ENCODE results near the gene NEB.
A peak's percentile ranks its signal among the peaks of the same experiment; 100 is the strongest.

Gene NEB

DNA sequence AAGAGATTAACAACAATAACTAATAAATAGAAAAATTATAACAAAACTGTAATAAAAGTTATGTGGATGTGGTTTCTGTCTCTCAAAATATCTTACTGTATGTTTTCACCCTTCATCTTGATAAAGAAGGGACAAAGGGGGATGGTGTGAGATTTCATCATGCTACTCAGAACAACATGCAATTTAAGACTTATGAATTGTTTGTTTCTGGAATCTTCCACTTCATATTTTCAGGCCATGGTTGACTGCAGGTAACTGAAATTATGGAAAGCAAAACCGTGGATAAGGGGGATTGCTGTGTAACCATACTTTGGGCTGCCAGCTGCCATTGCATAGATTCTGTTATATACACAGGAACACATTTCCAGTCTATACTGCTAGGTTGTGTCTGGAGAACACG lies 45.6 kb downstream of the NEB start:
- H3K4me1 Mint-ChIP-seq (ENCODE audit: low read depth), result no peaks in the 10 kb centered on the region
- H3K9me3 Mint-ChIP-seq, result no peaks in the 10 kb centered on the region
- no peak overlapping the region for H3K27ac Mint-ChIP-seq

GRCh38 chr2:151682459-151683003 lies 51.7 kb downstream of the NEB start:
- no peaks in the 10 kb centered on the region for H3K27me3 Mint-ChIP-seq

More for the DNA sequence above, 45.6 kb downstream of the NEB start:
- H3K4me3 Mint-ChIP-seq, result no peak overlapping the region
- no peaks in the 10 kb centered on the region for H3K27me3 Mint-ChIP-seq
- H3K36me3 Mint-ChIP-seq (ENCODE audit: low read depth), result peaks cover 2% of the 10 kb centered on the region

GRCh38 chr2:151681051-151681450 lies 53.2 kb downstream of the NEB start:
- H3K4me1 Mint-ChIP-seq (ENCODE audit: low read depth), result no peaks in the 10 kb centered on the region
- H3K27ac Mint-ChIP-seq, result no peak overlapping the region
- H3K27me3 Mint-ChIP-seq, result no peaks in the 10 kb centered on the region
- H3K9me3 Mint-ChIP-seq, result no peaks in the 10 kb centered on the region
- no peak overlapping the region for H3K4me3 Mint-ChIP-seq
- peaks cover 3% of the 10 kb centered on the region for H3K36me3 Mint-ChIP-seq (ENCODE audit: low read depth)

More at GRCh38 chr2:151682459-151683003, 51.7 kb downstream of the NEB start:
- H3K9me3 Mint-ChIP-seq, result no peaks in the 10 kb centered on the region
- H3K27ac Mint-ChIP-seq, result no peak overlapping the region
- peaks cover 3% of the 10 kb centered on the region for H3K36me3 Mint-ChIP-seq (ENCODE audit: low read depth)
- H3K4me3 Mint-ChIP-seq, result no peak overlapping the region
- no peaks in the 10 kb centered on the region for H3K4me1 Mint-ChIP-seq (ENCODE audit: low read depth)

GRCh38 chr2:151679994-151680393 lies 54.3 kb downstream of the NEB start:
- H3K36me3 Mint-ChIP-seq (ENCODE audit: low read depth), result peaks cover 3% of the 10 kb centered on the region

GRCh38 chr2:151678849-151679248 lies 55.4 kb downstream of the NEB start:
- no peak overlapping the region for H3K4me3 Mint-ChIP-seq
- no peak overlapping the region for H3K27ac Mint-ChIP-seq
- no peaks in the 10 kb centered on the region for H3K27me3 Mint-ChIP-seq
- peaks cover 2% of the 10 kb centered on the region for H3K36me3 Mint-ChIP-seq (ENCODE audit: low read depth)
- no peaks in the 10 kb centered on the region for H3K4me1 Mint-ChIP-seq (ENCODE audit: low read depth)
- no peaks in the 10 kb centered on the region for H3K9me3 Mint-ChIP-seq

More at GRCh38 chr2:151679994-151680393, 54.3 kb downstream of the NEB start:
- H3K4me3 Mint-ChIP-seq, result no peak overlapping the region
- no peaks in the 10 kb centered on the region for H3K4me1 Mint-ChIP-seq (ENCODE audit: low read depth)
- no peaks in the 10 kb centered on the region for H3K27me3 Mint-ChIP-seq
- no peaks in the 10 kb centered on the region for H3K9me3 Mint-ChIP-seq
- H3K27ac Mint-ChIP-seq, result no peak overlapping the region

GRCh38 chr2:151673016-151673415 lies 61.3 kb downstream of the NEB start:
- Mint-ChIP-seq H3K27ac (no peak overlapping the region), H3K9me3 (no peaks in the 10 kb centered on the region), H3K27me3 (no peaks in the 10 kb centered on the region), H3K4me3 (no peak overlapping the region), H3K4me1 (ENCODE audit: low read depth) (peaks cover 17% of the 10 kb centered on the region), H3K36me3 (ENCODE audit: low read depth) (no peaks in the 10 kb centered on the region)

GRCh38 chr2:151672277-151672676 lies 62.0 kb downstream of the NEB start:
- H3K27me3 Mint-ChIP-seq, result no peaks in the 10 kb centered on the region
- peaks cover 17% of the 10 kb centered on the region for H3K4me1 Mint-ChIP-seq (ENCODE audit: low read depth)
- H3K9me3 Mint-ChIP-seq, result no peaks in the 10 kb centered on the region
- no peaks in the 10 kb centered on the region for H3K36me3 Mint-ChIP-seq (ENCODE audit: low read depth)
- H3K4me3 Mint-ChIP-seq, result no peak overlapping the region
- no peak overlapping the region for H3K27ac Mint-ChIP-seq

DNA sequence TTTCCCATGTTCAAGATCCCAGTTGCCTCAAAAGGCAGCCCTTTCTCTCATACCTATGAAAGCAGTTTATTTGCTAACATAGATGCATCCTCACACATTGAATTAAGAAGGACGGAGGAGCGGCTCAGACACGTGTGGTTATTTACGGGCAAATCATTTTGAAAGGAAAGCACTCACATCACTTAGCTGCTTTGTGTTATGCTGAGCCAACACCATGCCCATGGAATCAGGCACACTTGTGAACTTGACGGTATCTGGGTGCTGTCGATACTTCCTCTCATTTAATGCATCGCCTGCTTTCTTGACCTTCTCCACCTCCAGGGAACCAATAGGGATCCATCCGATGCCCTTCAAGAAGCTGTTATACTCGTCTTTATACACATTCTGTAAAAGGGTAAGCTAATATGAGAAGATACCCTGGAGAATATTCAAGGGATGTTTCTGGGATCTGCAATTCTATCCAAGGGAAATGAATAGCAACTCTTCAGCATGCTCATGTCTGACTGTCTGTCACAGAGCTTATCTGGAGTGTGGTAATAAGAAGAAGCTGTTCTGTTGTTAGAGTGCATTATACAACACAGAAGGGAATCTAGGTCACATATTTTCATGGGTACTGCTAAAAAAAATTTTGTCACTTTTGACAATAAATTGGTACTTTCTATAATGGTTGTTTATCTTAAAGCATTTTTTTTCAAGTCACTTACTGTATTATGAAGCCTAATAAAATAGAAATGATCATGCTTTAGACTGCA lies 63.3 kb downstream of the NEB start:
- no peaks in the 10 kb centered on the region for H3K9me3 Mint-ChIP-seq
- peaks cover 17% of the 10 kb centered on the region for H3K4me1 Mint-ChIP-seq (ENCODE audit: low read depth)
- H3K4me3 Mint-ChIP-seq, result no peak overlapping the region
- no peaks in the 10 kb centered on the region for H3K36me3 Mint-ChIP-seq (ENCODE audit: low read depth)
- H3K27ac Mint-ChIP-seq, result no peak overlapping the region
- no peaks in the 10 kb centered on the region for H3K27me3 Mint-ChIP-seq

DNA sequence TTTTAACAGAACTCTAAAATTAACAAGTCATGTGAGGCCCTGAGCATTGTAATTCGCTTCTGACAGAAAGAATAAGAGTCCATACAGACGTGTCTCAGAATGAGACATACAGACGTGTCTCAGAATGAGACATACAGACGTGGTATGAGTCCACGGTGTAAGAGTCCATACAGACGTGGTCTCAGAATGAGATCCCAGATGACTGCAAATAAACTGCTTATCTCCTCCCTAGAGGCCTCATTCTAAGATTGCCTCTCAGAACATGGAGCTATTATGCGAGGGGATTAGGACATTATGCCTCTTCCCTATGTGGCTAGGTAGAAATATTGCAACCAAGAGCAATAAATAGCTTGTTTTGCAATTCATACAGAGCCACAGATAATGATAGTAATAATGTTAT lies 63.9 kb downstream of the NEB start:
- Mint-ChIP-seq H3K36me3 (ENCODE audit: low read depth) (no peaks in the 10 kb centered on the region), H3K27me3 (no peaks in the 10 kb centered on the region), H3K27ac (peak overlapping the region; percentile 65), H3K9me3 (no peaks in the 10 kb centered on the region), H3K4me1 (ENCODE audit: low read depth) (peaks cover 17% of the 10 kb centered on the region), H3K4me3 (no peak overlapping the region)

DNA sequence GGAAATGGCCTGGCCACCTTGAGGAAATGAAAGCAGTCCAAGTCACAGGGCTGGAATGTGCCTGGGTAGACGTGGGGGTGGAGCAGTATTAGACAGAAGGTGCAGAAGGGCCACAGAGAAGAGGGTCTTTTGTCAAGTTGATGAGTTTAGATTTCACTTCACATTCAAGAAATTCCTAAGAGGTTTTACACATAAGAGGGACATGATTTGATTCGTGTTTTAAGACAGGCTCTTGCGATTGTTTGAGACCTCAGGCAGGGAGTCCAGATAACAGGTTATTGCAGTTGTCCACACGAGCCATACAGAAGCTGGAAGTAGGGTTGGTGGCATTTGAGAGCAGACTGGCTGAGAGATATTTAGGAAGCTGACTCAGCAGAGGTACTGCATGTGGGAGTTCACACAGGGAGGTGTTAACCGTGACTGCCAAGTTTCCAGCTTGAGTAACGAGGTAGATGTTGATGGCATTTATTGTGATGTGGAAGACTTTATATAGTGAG lies 64.6 kb downstream of the NEB start:
- Mint-ChIP-seq H3K4me1 (ENCODE audit: low read depth) (peaks cover 17% of the 10 kb centered on the region), H3K4me3 (no peak overlapping the region), H3K27ac (peak overlapping the region; percentile 65), H3K9me3 (no peaks in the 10 kb centered on the region), H3K27me3 (no peaks in the 10 kb centered on the region), H3K36me3 (ENCODE audit: low read depth) (no peaks in the 10 kb centered on the region)

DNA sequence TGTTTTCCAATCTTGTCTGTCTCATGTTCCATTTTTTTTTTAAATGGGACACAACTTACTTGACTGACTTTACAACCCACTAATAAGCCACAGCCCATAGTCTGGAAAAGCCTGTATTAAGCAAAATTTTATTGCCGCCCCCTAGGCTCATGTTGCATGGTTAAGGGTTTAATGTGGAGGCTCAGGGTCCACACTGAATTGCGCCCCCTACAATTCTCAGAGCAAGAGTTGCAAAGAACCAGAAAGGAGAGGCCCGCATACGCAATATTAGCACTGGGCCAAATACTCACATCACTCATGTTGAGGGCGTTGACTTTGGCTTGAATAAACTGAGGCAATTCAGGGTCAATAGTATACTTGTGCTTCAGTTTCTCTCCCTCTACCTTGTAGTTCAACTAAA lies 65.5 kb downstream of the NEB start:
- Mint-ChIP-seq H3K4me1 (ENCODE audit: low read depth) (peaks cover 17% of the 10 kb centered on the region), H3K36me3 (ENCODE audit: low read depth) (no peaks in the 10 kb centered on the region), H3K4me3 (no peak overlapping the region), H3K27ac (no peak overlapping the region), H3K27me3 (no peaks in the 10 kb centered on the region), H3K9me3 (no peaks in the 10 kb centered on the region)

GRCh38 chr2:151665959-151666358 lies 68.3 kb downstream of the NEB start:
- no peak overlapping the region for H3K27ac Mint-ChIP-seq
- H3K9me3 Mint-ChIP-seq, result no peaks in the 10 kb centered on the region

DNA sequence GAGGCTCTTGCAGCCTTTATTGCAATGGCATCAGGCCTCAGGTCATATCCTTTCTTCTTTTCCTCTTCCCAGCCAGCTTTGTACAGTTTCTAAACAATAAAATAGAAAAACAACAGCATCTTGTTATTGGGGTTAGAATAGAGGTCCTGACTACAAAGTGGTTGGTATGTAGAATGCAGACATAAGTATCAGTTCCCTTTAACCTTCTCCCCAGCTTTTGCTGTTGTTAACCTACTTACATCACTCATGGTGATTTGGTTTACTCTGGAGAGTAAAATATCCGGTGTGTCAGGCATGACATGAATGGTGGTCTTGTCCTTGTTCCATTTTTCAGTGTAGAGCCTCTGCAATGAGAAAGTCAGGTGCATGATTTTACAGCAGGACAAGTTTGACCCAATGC lies 69.8 kb downstream of the NEB start:
- H3K9me3 Mint-ChIP-seq, result no peaks in the 10 kb centered on the region

More at GRCh38 chr2:151665959-151666358, 68.3 kb downstream of the NEB start:
- Mint-ChIP-seq H3K27me3 (no peaks in the 10 kb centered on the region), H3K4me1 (ENCODE audit: low read depth) (peaks cover 17% of the 10 kb centered on the region), H3K36me3 (ENCODE audit: low read depth) (no peaks in the 10 kb centered on the region), H3K4me3 (no peak overlapping the region)

DNA sequence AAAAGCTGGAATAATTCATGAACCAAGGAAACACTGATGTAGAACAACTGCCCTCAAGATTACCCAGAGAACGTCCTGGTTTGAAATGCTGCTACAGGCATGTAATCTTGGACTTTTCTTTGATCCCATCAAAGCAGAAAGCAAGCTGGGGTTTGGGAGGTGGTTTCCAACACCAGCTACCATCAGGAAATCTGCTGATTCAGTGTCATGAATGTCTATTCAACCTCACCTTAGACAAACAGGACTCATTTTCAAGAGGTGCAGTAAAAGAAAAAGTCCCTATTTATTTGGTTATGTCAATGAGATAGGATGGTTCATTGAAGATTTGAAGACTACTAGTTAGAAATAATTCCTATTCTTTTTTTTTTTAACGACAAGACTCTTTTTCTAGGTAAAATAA lies 72.7 kb downstream of the NEB start:
- Mint-ChIP-seq H3K36me3 (ENCODE audit: low read depth) (no peaks in the 10 kb centered on the region), H3K27ac (no peak overlapping the region), H3K4me3 (no peak overlapping the region), H3K27me3 (no peaks in the 10 kb centered on the region), H3K4me1 (ENCODE audit: low read depth) (no peaks in the 10 kb centered on the region), H3K9me3 (no peaks in the 10 kb centered on the region)

More for the DNA sequence above, 69.8 kb downstream of the NEB start:
- Mint-ChIP-seq H3K36me3 (ENCODE audit: low read depth) (no peaks in the 10 kb centered on the region), H3K27ac (no peak overlapping the region), H3K27me3 (no peaks in the 10 kb centered on the region), H3K4me3 (no peak overlapping the region), H3K4me1 (ENCODE audit: low read depth) (peaks cover 5% of the 10 kb centered on the region)

GRCh38 chr2:151658081-151658480 lies 76.2 kb downstream of the NEB start:
- H3K27ac Mint-ChIP-seq, result no peak overlapping the region
- H3K4me1 Mint-ChIP-seq (ENCODE audit: low read depth), result no peaks in the 10 kb centered on the region
- H3K4me3 Mint-ChIP-seq, result no peak overlapping the region
- no peaks in the 10 kb centered on the region for H3K36me3 Mint-ChIP-seq (ENCODE audit: low read depth)
- no peaks in the 10 kb centered on the region for H3K9me3 Mint-ChIP-seq
- H3K27me3 Mint-ChIP-seq, result no peaks in the 10 kb centered on the region
